HEK293T (cell line): ENCODE results near the gene MMP7.
A peak's percentile ranks its signal among the peaks of the same experiment; 100 is the strongest.

Source experiments
- CTCF ChIA-PET: fragments of 350-600 bp; formaldehyde crosslinking; extraction: SDS; loops from one replicate; lab custom pipeline; 2021; ENCODE audit warnings: antibody characterized with exemption, inconsistent platforms; lab: Yijun Ruan, JAX
- POLR2A ChIA-PET: fragments of 350-600 bp; formaldehyde crosslinking; extraction: SDS; loops from one replicate; lab custom pipeline; 2020; ENCODE audit warnings: antibody characterized with exemption, inconsistent platforms; lab: Yijun Ruan, JAX
- DNase-seq: peaks from one replicate; pipeline ENCODE4 v3.0.0; 2012; ENCODE audit warnings: mixed read lengths; ENCODE audit errors: extremely low spot score
- ARNT ChIP-seq: fragments of 450-650 bp; IDR thresholded peaks from 2 replicates; pipeline ENCODE4 v1.6.1; 2017; ENCODE audit warnings: mild to moderate bottlenecking
- BHLHE40 ChIP-seq: fragments of 450-650 bp; IDR thresholded peaks from 2 replicates; pipeline ENCODE4 v1.6.1; 2016; ENCODE audit warnings: mild to moderate bottlenecking, moderate library complexity, borderline replicate concordance
- CTBP1 ChIP-seq: fragments of 450-650 bp; IDR thresholded peaks from 2 replicates; pipeline ENCODE4 v1.6.1; 2016; ENCODE audit warnings: borderline replicate concordance
- ELF4 ChIP-seq: fragments of 450-650 bp; IDR thresholded peaks from 2 replicates; pipeline ENCODE4 v1.6.1; 2017; ENCODE audit warnings: antibody characterized with exemption
- FOXA1 ChIP-seq: fragments of 450-650 bp; IDR thresholded peaks from 2 replicates; pipeline ENCODE4 v1.6.1; 2016; ENCODE audit warnings: mild to moderate bottlenecking
- FOXK2 ChIP-seq: fragments of 450-650 bp; IDR thresholded peaks from 2 replicates; pipeline ENCODE4 v1.6.1; 2016; ENCODE audit warnings: mild to moderate bottlenecking
- FOXM1 ChIP-seq: fragments of 450-650 bp; IDR thresholded peaks from 2 replicates; pipeline ENCODE4 v1.6.1; 2017; ENCODE audit warnings: mild to moderate bottlenecking, borderline replicate concordance
- HDGF ChIP-seq: fragments of 450-650 bp; IDR thresholded peaks from 2 replicates; pipeline ENCODE4 v1.6.1; 2017; ENCODE audit warnings: antibody characterized with exemption, borderline replicate concordance
- L3MBTL2 ChIP-seq: fragments of 450-650 bp; conservative IDR thresholded peaks from 2 replicates; pipeline ENCODE4 v1.6.1; 2016; ENCODE audit warnings: mild to moderate bottlenecking
- LEF1 ChIP-seq: fragments of 450-650 bp; IDR thresholded peaks from 2 replicates; pipeline ENCODE4 v1.6.1; 2017; ENCODE audit warnings: mild to moderate bottlenecking, borderline replicate concordance
- NFRKB ChIP-seq: fragments of 450-650 bp; IDR thresholded peaks from 2 replicates; pipeline ENCODE4 v1.6.1; 2016; ENCODE audit warnings: mild to moderate bottlenecking, moderate library complexity
- PKNOX1 ChIP-seq: fragments of 450-650 bp; IDR thresholded peaks from 2 replicates; pipeline ENCODE4 v1.6.1; 2016
- SP1 ChIP-seq: fragments of 450-650 bp; IDR thresholded peaks from 2 replicates; pipeline ENCODE4 v1.6.1; 2017
- SUZ12 ChIP-seq: fragments of 450-650 bp; IDR thresholded peaks from 2 replicates; pipeline ENCODE4 v1.6.1; 2016; ENCODE audit warnings: mild to moderate bottlenecking
- TARDBP ChIP-seq: fragments of 450-650 bp; IDR thresholded peaks from 2 replicates; pipeline ENCODE4 v1.6.1; 2016
- ZNF384 ChIP-seq: fragments of 450-650 bp; IDR thresholded peaks from 2 replicates; pipeline ENCODE4 v1.6.1; 2016

The MMP7 gene

GRCh38 chr11:102486584-102486983 lies 44.0 kb downstream of the MMP7 start:
- ChIA-PET POLR2A (no interaction called here), CTCF (no interaction called here)
- TF ChIP-seq FOXA1 (no peak), ELF4 (no peak), SUZ12 (no peak), L3MBTL2 (no peak), LEF1 (no peak), TARDBP (no peak), FOXK2 (no peak), ZNF384 (no peak)
- no peak for DNase-seq

GRCh38 chr11:102485095-102485722 lies 45.3 kb downstream of the MMP7 start:
- TF ChIP-seq ELF4 (no peak), FOXM1 (no peak)
- no peak for DNase-seq
- CTCF ChIA-PET, result no interaction called here
- POLR2A ChIA-PET, result no interaction called here

- TF ChIP-seq LEF1, result no peak
- TF ChIP-seq ARNT, result no peak
- ChIA-PET CTCF (no interaction called here), POLR2A (no interaction called here)
- DNase-seq, result no peak
Measured at GRCh38 chr11:102482433-102482832, 48.1 kb downstream of the MMP7 start.

- CTCF ChIA-PET, result interaction anchor here (0.9 to 1.4 kb wide), 2 partner anchors 12 to 89 kb away, joined by 3 to 4 read pairs; no protein-coding TSS in a partner anchor
- POLR2A ChIA-PET, result interaction anchor here (0.8 kb wide), 1 partner anchor 27 kb away, joined by 3 read pairs; no protein-coding TSS in a partner anchor
- no peak for TF ChIP-seq LEF1
- no peak for TF ChIP-seq L3MBTL2
- TF ChIP-seq FOXM1, result no peak
- no peak for TF ChIP-seq ELF4
- no peak for TF ChIP-seq NFRKB
- no peak for TF ChIP-seq ZNF384
- TF ChIP-seq HDGF, result no peak
- no peak for TF ChIP-seq BHLHE40
- no peak for TF ChIP-seq FOXK2
- no peak for TF ChIP-seq SP1
- no peak for TF ChIP-seq TARDBP
- TF ChIP-seq PKNOX1, result no peak
- TF ChIP-seq CTBP1, result no peak
- TF ChIP-seq SUZ12, result no peak
- no peak for TF ChIP-seq ARNT
- TF ChIP-seq FOXA1, result no peak
- no peak for DNase-seq
Measured at GRCh38 chr11:102479733-102480132, 50.8 kb downstream of the MMP7 start.

GRCh38 chr11:102478673-102479299 lies 51.8 kb downstream of the MMP7 start:
- CTCF ChIA-PET, result interaction anchor here (0.6 to 1.4 kb wide), 2 partner anchors 88 to 113 kb away, joined by 4 read pairs; no protein-coding TSS in a partner anchor
- POLR2A ChIA-PET, result no interaction called here
- TF ChIP-seq LEF1 (no peak), PKNOX1 (no peak), BHLHE40 (no peak), ELF4 (no peak), HDGF (no peak), NFRKB (no peak), FOXM1 (no peak), FOXA1 (no peak), TARDBP (no peak), L3MBTL2 (no peak), SUZ12 (no peak), CTBP1 (no peak), ARNT (no peak), SP1 (no peak), ZNF384 (no peak), FOXK2 (no peak)
- DNase-seq, result no peak

- ChIA-PET CTCF (interaction anchor here (1.2 kb wide), 1 partner anchor 20 kb away, joined by 3 read pairs; no protein-coding TSS in a partner anchor), POLR2A (no interaction called here)
- peak; percentile 29 for DNase-seq
- TF ChIP-seq ELF4, result no peak
- TF ChIP-seq PKNOX1, result no peak
- no peak for TF ChIP-seq FOXM1
- TF ChIP-seq LEF1, result no peak
- TF ChIP-seq HDGF, result no peak
- no peak for TF ChIP-seq NFRKB
- no peak for TF ChIP-seq SP1
- TF ChIP-seq SUZ12, result no peak
- no peak for TF ChIP-seq BHLHE40
- no peak for TF ChIP-seq L3MBTL2
- TF ChIP-seq CTBP1, result no peak
- TF ChIP-seq ARNT, result no peak
- no peak for TF ChIP-seq ZNF384
- no peak for TF ChIP-seq FOXK2
- no peak for TF ChIP-seq TARDBP
- TF ChIP-seq FOXA1, result no peak
Measured at GRCh38 chr11:102476812-102477211, 53.7 kb downstream of the MMP7 start.
